Measurements from ENCODE around the gene RAB8A. TPM values are rescaled to one million over a fixed set of nuclear protein-coding genes. Genes with fewer than 3 reads are reported as not detected.

Gene RAB8A
- polyA plus RNA-seq, 1 donor from 2014 or later: 29.8 TPM

DNA sequence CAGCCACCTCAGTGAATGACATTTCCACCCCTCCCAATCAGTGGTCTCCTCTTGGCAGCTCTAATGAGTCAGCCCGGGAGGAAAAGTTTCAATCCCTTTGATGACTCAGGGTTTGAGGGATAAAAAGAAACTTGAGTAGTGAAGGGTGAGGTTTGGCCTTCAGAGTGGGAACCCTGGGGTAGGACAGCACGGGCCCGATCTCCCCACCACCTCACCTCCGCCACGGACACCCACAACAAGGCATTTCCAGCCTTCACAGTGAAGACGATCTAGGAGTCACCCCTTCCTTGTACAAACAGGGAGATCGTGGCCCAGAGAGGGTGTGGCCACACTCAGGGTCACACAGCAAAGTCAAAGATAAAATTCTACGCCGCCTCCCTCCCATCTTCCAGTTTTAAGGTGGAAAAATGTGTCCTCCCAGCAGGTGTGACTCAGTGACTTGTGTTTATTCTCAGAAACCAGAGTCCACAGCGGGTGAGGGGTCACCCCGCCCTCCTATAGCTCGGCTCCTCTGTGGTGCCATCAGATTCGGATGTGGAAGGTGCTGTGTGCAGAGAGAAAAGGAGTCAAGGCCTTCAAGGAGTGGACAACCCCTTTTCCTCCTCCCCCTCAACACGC lies 49.4 kb downstream of the RAB8A start:
- H3K4me3 ChIP-seq (ENCODE audit: low read length): no peak overlapping the region
- H4K20me1 ChIP-seq (ENCODE audit: insufficient read depth): no peaks in the 10 kb centered on the region
- H3K79me2 ChIP-seq (replicated peaks; ENCODE audit: insufficient read depth, low read length): no peaks in the 10 kb centered on the region
- H3K27me3 ChIP-seq (ENCODE audit: insufficient read depth, low read depth, low read length): no peaks in the 10 kb centered on the region
- no peaks in the 10 kb centered on the region for H3F3A ChIP-seq (ENCODE audit: insufficient read depth, low read length, poor library complexity, severe bottlenecking)
- no peaks in the 10 kb centered on the region for H3K9me3 ChIP-seq (ENCODE audit: low read length)
- TF ChIP-seq TAF1 (IDR thresholded peaks at IDR 0.05; ENCODE audit: low read depth): no peak
- no peak for TF ChIP-seq RAD21 (conservative IDR thresholded peaks at IDR 0.05)
- H3K27ac ChIP-seq (ENCODE audit: low read length): no peak overlapping the region
- no peak overlapping the region for H3K9ac ChIP-seq (ENCODE audit: low read length)
- no peak overlapping the region for H2AFZ ChIP-seq (ENCODE audit: low read depth, low read length)
- no peaks in the 10 kb centered on the region for H3K9me2 ChIP-seq (ENCODE audit: insufficient read depth, low read length)
- no peak overlapping the region for H3K4me2 ChIP-seq (ENCODE audit: low read length)
- no peaks in the 10 kb centered on the region for H3K36me3 ChIP-seq (ENCODE audit: insufficient read depth, low read length)

DNA sequence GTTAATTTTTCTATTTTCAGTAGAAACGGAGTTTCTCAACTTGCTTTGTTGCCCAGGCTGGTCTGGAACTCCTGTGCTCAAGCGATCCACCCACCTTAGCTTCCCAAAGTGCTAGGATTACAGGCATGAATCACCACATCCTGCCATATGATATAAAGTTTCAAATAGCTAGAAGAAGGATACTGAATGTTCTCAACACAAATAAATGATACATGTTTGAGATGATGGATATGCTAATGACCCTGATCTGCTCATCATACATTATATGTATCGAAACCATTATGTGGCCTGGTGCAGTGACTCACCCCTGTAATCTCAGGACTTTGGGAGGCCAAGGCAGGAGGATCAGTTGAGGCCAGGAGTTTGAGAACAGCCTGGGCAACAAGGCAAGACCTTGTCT lies 50.2 kb downstream of the RAB8A start:
- H3K9me2 ChIP-seq (ENCODE audit: insufficient read depth, low read length): no peaks in the 10 kb centered on the region
- H3K4me3 ChIP-seq (ENCODE audit: low read length): no peak overlapping the region
- H3K9me3 ChIP-seq (ENCODE audit: low read length): no peaks in the 10 kb centered on the region
- H3K9ac ChIP-seq (ENCODE audit: low read length): no peak overlapping the region
- H3K79me2 ChIP-seq (replicated peaks; ENCODE audit: insufficient read depth, low read length): no peaks in the 10 kb centered on the region
- H3K4me2 ChIP-seq (ENCODE audit: low read length): no peak overlapping the region
- H4K20me1 ChIP-seq (ENCODE audit: insufficient read depth): no peaks in the 10 kb centered on the region
- no peak overlapping the region for H3K27ac ChIP-seq (ENCODE audit: low read length)
- H2AFZ ChIP-seq (ENCODE audit: low read depth, low read length): no peak overlapping the region
- TF ChIP-seq TAF1 (IDR thresholded peaks at IDR 0.05; ENCODE audit: low read depth) (no peak), POLR2AphosphoS5 (IDR thresholded peaks at IDR 0.05) (no peak), EZH2 (IDR thresholded peaks at IDR 0.05; ENCODE audit: borderline replicate concordance, insufficient read depth, low read length, poor library complexity, severe bottlenecking) (no peak), RAD21 (conservative IDR thresholded peaks at IDR 0.05) (no peak), SMC3 (conservative IDR thresholded peaks at IDR 0.05; ENCODE audit: poor library complexity) (no peak), MXI1 (conservative IDR thresholded peaks at IDR 0.05; ENCODE audit: poor library complexity, severe bottlenecking) (no peak), EP300 (conservative IDR thresholded peaks at IDR 0.05; ENCODE audit: poor library complexity, severe bottlenecking) (no peak)
- TF ChIP-seq, protein P1, sequence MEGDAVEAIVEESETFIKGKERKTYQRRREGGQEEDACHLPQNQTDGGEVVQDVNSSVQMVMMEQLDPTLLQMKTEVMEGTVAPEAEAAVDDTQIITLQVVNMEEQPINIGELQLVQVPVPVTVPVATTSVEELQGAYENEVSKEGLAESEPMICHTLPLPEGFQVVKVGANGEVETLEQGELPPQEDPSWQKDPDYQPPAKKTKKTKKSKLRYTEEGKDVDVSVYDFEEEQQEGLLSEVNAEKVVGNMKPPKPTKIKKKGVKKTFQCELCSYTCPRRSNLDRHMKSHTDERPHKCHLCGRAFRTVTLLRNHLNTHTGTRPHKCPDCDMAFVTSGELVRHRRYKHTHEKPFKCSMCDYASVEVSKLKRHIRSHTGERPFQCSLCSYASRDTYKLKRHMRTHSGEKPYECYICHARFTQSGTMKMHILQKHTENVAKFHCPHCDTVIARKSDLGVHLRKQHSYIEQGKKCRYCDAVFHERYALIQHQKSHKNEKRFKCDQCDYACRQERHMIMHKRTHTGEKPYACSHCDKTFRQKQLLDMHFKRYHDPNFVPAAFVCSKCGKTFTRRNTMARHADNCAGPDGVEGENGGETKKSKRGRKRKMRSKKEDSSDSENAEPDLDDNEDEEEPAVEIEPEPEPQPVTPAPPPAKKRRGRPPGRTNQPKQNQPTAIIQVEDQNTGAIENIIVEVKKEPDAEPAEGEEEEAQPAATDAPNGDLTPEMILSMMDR (IDR thresholded peaks at IDR 0.05; ENCODE audit: poor library complexity, severe bottlenecking): no peak
- TF ChIP-seq, protein P2, sequence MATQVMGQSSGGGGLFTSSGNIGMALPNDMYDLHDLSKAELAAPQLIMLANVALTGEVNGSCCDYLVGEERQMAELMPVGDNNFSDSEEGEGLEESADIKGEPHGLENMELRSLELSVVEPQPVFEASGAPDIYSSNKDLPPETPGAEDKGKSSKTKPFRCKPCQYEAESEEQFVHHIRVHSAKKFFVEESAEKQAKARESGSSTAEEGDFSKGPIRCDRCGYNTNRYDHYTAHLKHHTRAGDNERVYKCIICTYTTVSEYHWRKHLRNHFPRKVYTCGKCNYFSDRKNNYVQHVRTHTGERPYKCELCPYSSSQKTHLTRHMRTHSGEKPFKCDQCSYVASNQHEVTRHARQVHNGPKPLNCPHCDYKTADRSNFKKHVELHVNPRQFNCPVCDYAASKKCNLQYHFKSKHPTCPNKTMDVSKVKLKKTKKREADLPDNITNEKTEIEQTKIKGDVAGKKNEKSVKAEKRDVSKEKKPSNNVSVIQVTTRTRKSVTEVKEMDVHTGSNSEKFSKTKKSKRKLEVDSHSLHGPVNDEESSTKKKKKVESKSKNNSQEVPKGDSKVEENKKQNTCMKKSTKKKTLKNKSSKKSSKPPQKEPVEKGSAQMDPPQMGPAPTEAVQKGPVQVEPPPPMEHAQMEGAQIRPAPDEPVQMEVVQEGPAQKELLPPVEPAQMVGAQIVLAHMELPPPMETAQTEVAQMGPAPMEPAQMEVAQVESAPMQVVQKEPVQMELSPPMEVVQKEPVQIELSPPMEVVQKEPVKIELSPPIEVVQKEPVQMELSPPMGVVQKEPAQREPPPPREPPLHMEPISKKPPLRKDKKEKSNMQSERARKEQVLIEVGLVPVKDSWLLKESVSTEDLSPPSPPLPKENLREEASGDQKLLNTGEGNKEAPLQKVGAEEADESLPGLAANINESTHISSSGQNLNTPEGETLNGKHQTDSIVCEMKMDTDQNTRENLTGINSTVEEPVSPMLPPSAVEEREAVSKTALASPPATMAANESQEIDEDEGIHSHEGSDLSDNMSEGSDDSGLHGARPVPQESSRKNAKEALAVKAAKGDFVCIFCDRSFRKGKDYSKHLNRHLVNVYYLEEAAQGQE (IDR thresholded peaks at IDR 0.05; ENCODE audit: borderline replicate concordance): no peak
- H3F3A ChIP-seq (ENCODE audit: insufficient read depth, low read length, poor library complexity, severe bottlenecking): no peaks in the 10 kb centered on the region
- no peaks in the 10 kb centered on the region for H3K36me3 ChIP-seq (ENCODE audit: insufficient read depth, low read length)
- no peaks in the 10 kb centered on the region for H3K27me3 ChIP-seq (ENCODE audit: insufficient read depth, low read depth, low read length)

Data from neural cell (in vitro differentiated cells).